ENCODE results near the gene CARM1.

CARM1 gene

DNA sequence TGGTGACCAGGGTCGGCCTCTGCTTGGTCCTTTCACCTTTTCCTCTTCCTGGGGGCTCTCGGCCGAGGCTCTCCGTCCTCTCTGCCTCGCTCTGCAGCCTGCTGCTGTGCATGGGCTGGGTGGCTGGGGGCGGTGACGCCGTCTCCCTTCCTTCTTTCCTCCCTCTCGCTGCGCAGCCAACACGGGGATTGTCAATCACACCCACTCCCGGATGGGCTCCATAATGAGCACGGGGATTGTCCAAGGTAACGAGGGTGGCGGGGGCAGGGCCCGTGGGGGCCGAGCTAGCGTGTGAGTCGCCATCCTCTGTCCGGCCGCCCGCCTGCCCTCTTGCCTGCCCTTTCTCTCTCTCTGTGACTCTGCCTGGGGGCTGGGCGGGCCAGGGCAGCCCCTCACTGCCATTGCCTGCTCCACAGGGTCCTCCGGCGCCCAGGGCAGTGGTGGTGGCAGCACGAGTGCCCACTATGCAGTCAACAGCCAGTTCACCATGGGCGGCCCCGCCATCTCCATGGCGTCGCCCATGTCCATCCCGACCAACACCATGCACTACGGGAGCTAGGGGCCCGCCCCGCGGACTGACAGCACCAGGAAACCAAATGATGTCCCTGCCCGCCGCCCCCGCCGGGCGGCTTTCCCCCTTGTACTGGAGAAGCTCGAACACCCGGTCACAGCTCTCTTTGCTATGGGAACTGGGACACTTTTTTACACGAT, 50.0 kb downstream of the CARM1 start:
- no peak for DNase-seq (ENCODE audit: low spot score)
- in situ Hi-C loops (cut with MboI; ENCODE audit: low sequenced_read_pairs, unreplicated experiment) = no loop called here
- TF ChIP-seq, protein P1, sequence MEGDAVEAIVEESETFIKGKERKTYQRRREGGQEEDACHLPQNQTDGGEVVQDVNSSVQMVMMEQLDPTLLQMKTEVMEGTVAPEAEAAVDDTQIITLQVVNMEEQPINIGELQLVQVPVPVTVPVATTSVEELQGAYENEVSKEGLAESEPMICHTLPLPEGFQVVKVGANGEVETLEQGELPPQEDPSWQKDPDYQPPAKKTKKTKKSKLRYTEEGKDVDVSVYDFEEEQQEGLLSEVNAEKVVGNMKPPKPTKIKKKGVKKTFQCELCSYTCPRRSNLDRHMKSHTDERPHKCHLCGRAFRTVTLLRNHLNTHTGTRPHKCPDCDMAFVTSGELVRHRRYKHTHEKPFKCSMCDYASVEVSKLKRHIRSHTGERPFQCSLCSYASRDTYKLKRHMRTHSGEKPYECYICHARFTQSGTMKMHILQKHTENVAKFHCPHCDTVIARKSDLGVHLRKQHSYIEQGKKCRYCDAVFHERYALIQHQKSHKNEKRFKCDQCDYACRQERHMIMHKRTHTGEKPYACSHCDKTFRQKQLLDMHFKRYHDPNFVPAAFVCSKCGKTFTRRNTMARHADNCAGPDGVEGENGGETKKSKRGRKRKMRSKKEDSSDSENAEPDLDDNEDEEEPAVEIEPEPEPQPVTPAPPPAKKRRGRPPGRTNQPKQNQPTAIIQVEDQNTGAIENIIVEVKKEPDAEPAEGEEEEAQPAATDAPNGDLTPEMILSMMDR (IDR thresholded peaks at IDR 0.05; ENCODE audit: borderline replicate concordance, control extremely low read depth, extremely low read depth, insufficient read depth, missing control alignments) = no peak

DNA sequence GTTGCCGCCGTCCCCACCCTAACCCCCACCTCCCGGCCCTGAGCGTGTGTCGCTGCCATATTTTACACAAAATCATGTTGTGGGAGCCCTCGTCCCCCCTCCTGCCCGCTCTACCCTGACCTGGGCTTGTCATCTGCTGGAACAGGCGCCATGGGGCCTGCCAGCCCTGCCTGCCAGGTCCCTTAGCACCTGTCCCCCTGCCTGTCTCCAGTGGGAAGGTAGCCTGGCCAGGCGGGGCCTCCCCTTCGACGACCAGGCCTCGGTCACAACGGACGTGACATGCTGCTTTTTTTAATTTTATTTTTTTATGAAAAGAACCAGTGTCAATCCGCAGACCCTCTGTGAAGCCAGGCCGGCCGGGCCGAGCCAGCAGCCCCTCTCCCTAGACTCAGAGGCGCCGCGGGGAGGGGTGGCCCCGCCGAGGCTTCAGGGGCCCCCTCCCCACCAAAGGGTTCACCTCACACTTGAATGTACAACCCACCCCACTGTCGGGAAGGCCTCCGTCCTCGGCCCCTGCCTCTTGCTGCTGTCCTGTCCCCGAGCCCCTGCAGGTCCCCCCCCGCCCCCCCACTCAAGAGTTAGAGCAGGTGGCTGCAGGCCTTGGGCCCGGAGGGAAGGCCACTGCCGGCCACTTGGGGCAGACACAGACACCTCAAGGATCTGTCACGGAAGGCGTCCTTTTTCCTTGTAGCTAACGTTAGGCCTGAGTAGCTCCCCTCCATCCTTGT, 50.7 kb downstream of the CARM1 start:
- in situ Hi-C loops (cut with MboI; ENCODE audit: low sequenced_read_pairs, unreplicated experiment) = no loop called here
- DNase-seq (ENCODE audit: low spot score) = no peak
- TF ChIP-seq, protein P1 (IDR thresholded peaks at IDR 0.05; ENCODE audit: borderline replicate concordance, control extremely low read depth, extremely low read depth, insufficient read depth, missing control alignments) = no peak

DNA sequence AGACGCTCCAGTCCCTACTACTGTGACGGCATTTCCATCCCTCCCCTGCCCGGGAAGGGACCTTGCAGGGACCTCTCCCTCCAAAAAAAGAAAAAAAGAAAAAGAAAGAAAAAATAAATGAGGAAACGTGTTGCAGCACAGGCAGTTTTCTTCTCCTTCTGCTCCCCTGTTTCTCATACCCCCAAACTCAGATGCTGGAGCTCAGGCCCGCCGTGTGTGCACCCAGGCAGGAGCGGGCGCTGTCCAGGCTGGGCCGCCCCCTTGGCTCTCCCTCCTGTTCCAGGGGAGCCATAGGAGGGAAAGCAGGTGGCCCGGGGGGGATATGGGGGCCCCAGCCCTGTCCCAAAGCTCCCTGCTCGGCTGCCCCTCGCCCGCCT, 51.3 kb downstream of the CARM1 start:
- in situ Hi-C loops (cut with MboI; ENCODE audit: low sequenced_read_pairs, unreplicated experiment) = no loop called here
- TF ChIP-seq, protein P1 (IDR thresholded peaks at IDR 0.05; ENCODE audit: borderline replicate concordance, control extremely low read depth, extremely low read depth, insufficient read depth, missing control alignments) = no peak
- DNase-seq (ENCODE audit: low spot score) = no peak

DNA sequence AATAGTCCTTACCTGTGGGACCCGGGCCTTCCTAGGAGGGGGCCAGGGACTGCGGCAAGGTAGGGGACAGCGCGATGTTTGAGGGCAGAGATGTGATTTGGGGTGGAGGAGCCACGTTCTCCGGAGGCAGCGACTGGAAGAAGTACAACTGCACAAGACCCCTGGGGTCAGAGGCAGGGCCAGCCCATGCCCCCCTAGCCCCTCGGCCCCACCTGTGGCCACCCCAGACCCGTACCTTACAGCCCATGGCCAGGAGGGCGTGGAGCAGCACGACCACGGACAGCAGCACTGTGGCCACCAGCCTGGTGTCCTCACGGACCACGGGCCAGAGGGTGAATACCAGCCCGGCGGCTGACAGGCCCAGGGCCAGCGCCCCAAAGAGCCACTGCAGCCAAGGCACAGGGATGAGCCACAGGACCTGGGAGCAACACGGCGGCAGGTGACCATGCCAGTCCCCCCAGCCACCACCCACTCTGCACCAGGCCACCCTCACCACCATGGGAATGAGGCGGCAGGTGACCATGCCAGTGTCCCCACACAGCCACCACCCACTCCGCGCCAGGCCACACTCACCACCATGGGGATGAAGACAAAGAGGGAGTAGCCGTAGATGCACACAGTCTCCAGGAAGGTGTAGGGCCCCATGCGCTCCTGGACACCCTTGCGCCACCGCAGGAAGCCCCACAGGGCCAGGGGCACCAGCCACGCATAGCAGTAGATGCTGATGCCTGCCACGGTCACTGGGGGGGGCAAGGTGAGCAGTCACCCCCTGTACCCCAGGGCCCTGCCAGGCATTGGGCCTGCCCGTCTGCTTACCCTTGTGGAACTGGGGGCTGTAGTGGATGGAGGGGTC, 52.1 kb downstream of the CARM1 start:
- in situ Hi-C loops (cut with MboI; ENCODE audit: low sequenced_read_pairs, unreplicated experiment) = no loop called here
- TF ChIP-seq, protein P1 (IDR thresholded peaks at IDR 0.05; ENCODE audit: borderline replicate concordance, control extremely low read depth, extremely low read depth, insufficient read depth, missing control alignments) = no peak
- no peak for DNase-seq (ENCODE audit: low spot score)

DNA sequence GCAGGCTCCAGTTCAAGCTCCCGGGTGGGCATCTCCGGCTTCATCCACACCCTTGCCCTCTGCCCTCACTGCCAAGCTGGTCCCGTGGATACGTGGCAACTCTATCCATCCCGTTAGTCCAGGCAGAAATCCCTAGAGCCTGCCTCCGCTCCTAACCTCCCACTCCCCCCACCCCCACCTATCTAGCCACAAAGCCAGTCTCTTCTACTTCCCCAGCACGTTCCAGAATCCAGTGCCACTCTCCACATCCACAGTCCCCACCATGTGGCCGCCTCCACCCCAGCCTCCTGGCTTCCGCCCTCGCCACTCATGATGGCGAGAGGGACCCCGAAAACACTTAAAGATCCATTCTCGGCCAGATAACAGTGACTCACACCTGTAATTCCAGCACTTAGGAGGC, 53.2 kb downstream of the CARM1 start:
- DNase-seq (ENCODE audit: low spot score) = no peak
- in situ Hi-C loops (cut with MboI; ENCODE audit: low sequenced_read_pairs, unreplicated experiment) = no loop called here
- TF ChIP-seq, protein P1 (IDR thresholded peaks at IDR 0.05; ENCODE audit: borderline replicate concordance, control extremely low read depth, extremely low read depth, insufficient read depth, missing control alignments) = no peak

DNA sequence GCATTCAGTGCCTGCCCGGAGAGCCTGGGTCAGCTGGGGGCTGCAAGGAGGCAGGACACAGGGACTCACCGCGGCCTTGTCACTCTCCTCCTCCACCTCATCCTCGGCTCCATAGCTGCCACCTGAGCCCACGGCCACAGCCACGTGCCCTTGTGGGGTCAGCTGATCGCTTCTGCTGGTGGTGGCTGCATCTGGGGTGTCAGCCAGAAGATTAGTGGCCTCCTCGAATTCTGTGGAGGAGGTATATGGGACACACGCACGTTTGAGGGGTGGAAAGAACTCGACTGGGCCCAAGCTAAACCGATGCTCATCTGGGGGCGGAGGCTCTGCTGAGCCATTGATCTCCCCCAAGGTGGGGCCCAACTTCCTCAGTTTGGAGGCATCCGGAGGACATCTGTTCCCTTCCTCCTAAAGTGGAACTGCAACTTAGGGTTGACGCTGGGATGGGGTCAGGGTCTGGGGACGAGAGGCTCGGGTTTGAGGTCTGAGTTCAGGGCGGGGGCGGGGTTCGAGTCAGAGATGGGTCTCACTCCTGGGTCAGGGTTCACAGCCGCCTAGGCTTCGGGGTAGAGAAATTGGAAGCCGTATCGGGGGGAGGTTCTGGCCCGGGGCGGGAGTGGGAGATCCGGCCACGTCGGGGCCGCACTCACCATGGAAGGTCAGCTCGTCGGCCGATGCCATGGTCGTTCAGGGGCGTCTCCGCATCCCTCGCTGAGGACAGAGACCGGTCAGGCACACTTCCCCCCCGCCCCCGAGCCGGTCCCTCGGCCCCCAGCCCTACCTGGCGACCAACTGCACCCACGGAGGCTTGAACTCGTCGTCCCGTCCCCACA, 56.6 kb downstream of the CARM1 start:
- in situ Hi-C loops (cut with MboI; ENCODE audit: low sequenced_read_pairs, unreplicated experiment) = no loop called here
- DNase-seq (ENCODE audit: low spot score) = no peak

More for the DNA sequence above, 56.6 kb downstream of the CARM1 start:
- TF ChIP-seq, protein P1 (IDR thresholded peaks at IDR 0.05; ENCODE audit: borderline replicate concordance, control extremely low read depth, extremely low read depth, insufficient read depth, missing control alignments) = no peak
